HepG2 (cell line): ENCODE data around the gene TELO2.

Source experiments
- CTCF ChIP-seq: sonication (generic); formaldehyde crosslinking; IDR thresholded peaks from 2 replicates; pipeline ENCODE4 v1.5.0; 2020; ENCODE audit warnings: mild to moderate bottlenecking, missing genetic modification reagents, moderate library complexity
- HNF4G ChIP-seq, 2 experiments: sonication (generic) in 1 of 2; formaldehyde crosslinking in 1 of 2; IDR thresholded peaks; 2 replicates each; pipeline versions ENCODE4 v1.4.0 to v1.6.1; 2011 to 2020; ENCODE audit warnings: borderline replicate concordance in 2 of 2, low read depth in 2 of 2, mild to moderate bottlenecking in 2 of 2, low read length in 1 of 2, missing genetic modification reagents in 1 of 2, moderate library complexity in 1 of 2
- MAFK ChIP-seq, 2 experiments: IDR thresholded peaks in 1 of 2; conservative IDR thresholded peaks in 1 of 2; 2 replicates each; pipeline ENCODE4 v1.6.1; 2011; ENCODE audit warnings: improper control_type of control experiment in 2 of 2, low read length in 2 of 2
- MXI1 ChIP-seq: IDR thresholded peaks from 3 replicates; pipeline ENCODE4 v1.6.1; 2012; ENCODE audit warnings: low read depth, low read length, inconsistent platforms, borderline replicate concordance
- SMARCC2 ChIP-seq: fragments of 450-650 bp; IDR thresholded peaks from 2 replicates; pipeline ENCODE4 v1.6.1; 2017; ENCODE audit warnings: antibody characterized with exemption, mild to moderate bottlenecking
- SRSF1 ChIP-seq: fragments of 200-400 bp; formaldehyde crosslinking; optimal IDR thresholded peaks from 2 replicates; pipeline ENCODE3; 2017; ENCODE audit warnings: mild to moderate bottlenecking, low read depth, low read length, moderate library complexity
- ZKSCAN8 ChIP-seq: IDR thresholded peaks from 2 replicates; pipeline ENCODE4 v1.6.1; 2016; ENCODE audit warnings: borderline replicate concordance, missing genetic modification reagents, missing compliant biosample characterization

GRCh38 chr16:1459967-1460366 lies 33.2 kb upstream of the TELO2 start:
- TF ChIP-seq CTCF (CRISPR knock-in tag) (no peak), MAFK (conservative IDR thresholded peaks at IDR 0.05 in 1 of 2, IDR thresholded peaks at IDR 0.05 in 1 of 2; ENCODE audit: low read length in 2 of 2) (no peak), MXI1 (no peak), SMARCC2 (no peak), HNF4G (IDR thresholded peaks at IDR 0.05; ENCODE audit: borderline replicate concordance, low read depth, low read length) (no peak), HNF4G (CRISPR knock-in tag; IDR thresholded peaks at IDR 0.05; ENCODE audit: borderline replicate concordance, low read depth) (no peak), ZKSCAN8 (CRISPR knock-in tag) (no peak), SRSF1 (no peak)
